Measurements from ENCODE around the gene CHRDL2. TPM values are rescaled to one million over a fixed set of nuclear protein-coding genes. Genes with fewer than 3 reads are reported as not detected.

CHRDL2 gene
- 10 to 100 TPM in 1 of 4 donors, 1 to 10 TPM in 3; 2.2 to 20.9 (median 4.0) TPM for total RNA-seq

DNA sequence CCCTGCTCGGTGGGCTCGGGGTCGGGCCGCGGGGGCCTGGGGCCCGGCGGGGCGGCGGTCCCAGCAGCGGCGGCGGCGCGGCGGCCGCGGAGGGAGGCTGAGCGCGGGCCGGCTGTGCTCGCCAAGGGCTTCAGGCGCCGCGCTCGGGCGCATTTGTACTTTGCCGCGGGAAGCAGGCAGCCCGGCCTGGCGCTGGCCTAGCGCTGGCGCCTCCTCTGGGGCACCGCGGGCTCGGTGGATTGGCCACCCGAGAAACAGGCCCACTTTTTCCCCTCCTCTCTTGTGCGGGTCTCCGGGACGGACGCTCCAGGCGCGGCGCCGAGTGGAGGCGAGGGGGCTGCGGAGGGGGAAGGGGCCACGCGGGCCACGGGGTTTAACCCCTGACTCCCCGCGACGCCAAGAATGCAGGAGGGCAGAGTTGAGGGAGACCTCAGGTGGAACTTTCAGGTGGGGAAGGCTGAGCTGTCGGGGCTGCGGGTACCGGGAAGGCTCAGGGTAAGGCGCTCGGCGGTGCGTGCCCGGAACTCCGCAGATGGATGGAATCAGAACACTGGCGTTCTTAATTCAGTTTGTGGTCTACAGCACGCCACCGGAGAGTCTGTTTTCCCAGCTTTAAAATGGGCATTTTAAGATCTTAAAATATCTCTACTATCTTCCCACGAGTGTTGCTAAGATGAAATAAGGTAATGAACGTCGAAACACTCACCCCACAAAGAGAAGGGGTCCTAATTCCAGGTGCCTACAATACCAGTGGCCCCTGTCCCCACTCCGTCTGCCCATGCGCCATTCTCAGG lies at the start of gene CHRDL2:
TSS of gene CHRDL2 (minus strand) at position 126 of the 794 bp plus-strand sequence. CDS start 538 bp downstream, outside the sequence.
- in situ Hi-C loops (cut with MboI; ENCODE audit: low pct_ligation_motif_present in 1 of 4, low pct_unique_long_range_greater_than_20kb in 1 of 4, low sequenced_read_pairs in 3 of 4) (loop anchor here in 3 of 4 donors (25.0 kb wide), 2 partner anchors 119 to 269 kb away; partner anchors contain the start of gene KCNE3 (in 3 of the 3)), intact Hi-C loops (cut with DNase I; ENCODE audit: low total_unique reads) (no loop called here)
- Histone ChIP-seq H3K36me3 (no peaks in the 10 kb centered on the region), H3K4me1 (peaks cover 3 to 7% (median 5%) of the 10 kb centered on the region in 4 donors), H3K27ac (peak within 1 kb of the TSS in 3 of 4 donors; percentile 3 to 43 (median 26)), H3K9me3 (no peaks in the 10 kb centered on the region), H3K27me3 (peaks cover 63% of the 10 kb centered on the region), H3K4me3 (peak within 1 kb of the TSS in 3 of 4 donors; percentile 8 to 37 (median 27))
- TF ChIP-seq POLR2AphosphoS5 (IDR thresholded peaks at IDR 0.05) (no peak), POLR2A (IDR thresholded peaks at IDR 0.05) (no peak), EP300 (IDR thresholded peaks at IDR 0.05; ENCODE audit: low read depth) (no peak)
- TF ChIP-seq, protein P1, sequence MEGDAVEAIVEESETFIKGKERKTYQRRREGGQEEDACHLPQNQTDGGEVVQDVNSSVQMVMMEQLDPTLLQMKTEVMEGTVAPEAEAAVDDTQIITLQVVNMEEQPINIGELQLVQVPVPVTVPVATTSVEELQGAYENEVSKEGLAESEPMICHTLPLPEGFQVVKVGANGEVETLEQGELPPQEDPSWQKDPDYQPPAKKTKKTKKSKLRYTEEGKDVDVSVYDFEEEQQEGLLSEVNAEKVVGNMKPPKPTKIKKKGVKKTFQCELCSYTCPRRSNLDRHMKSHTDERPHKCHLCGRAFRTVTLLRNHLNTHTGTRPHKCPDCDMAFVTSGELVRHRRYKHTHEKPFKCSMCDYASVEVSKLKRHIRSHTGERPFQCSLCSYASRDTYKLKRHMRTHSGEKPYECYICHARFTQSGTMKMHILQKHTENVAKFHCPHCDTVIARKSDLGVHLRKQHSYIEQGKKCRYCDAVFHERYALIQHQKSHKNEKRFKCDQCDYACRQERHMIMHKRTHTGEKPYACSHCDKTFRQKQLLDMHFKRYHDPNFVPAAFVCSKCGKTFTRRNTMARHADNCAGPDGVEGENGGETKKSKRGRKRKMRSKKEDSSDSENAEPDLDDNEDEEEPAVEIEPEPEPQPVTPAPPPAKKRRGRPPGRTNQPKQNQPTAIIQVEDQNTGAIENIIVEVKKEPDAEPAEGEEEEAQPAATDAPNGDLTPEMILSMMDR (IDR thresholded peaks at IDR 0.05), result no peak
- DNase-seq, result no peak
- 23 to 40% methylated on average over 12 to 47 of the region's 69 CpGs for WGBS, 2 donors (ENCODE audit: low coverage in 1 of 2)

GRCh38 chr11:74780248-74781005 lies 49.2 kb upstream of the CHRDL2 start:
- in situ Hi-C loops (cut with MboI; ENCODE audit: low pct_ligation_motif_present in 1 of 4, low pct_unique_long_range_greater_than_20kb in 1 of 4, low sequenced_read_pairs in 3 of 4), result no loop called here
- H3K4me1 ChIP-seq, result peaks cover 0 to 64% (median 14%) of the 10 kb centered on the region in 4 donors
- no peak overlapping the region for H3K27ac ChIP-seq
- H3K9me3 ChIP-seq, result no peaks in the 10 kb centered on the region
- no peak overlapping the region for H3K4me3 ChIP-seq
- no peaks in the 10 kb centered on the region for H3K27me3 ChIP-seq
- intact Hi-C loops (cut with DNase I; ENCODE audit: low total_unique reads), result no loop called here
- 80 to 92% methylated on average over 3 to 4 of the region's 4 CpGs for WGBS, 2 donors (ENCODE audit: low coverage in 1 of 2)
- no peak for DNase-seq
- no peaks in the 10 kb centered on the region for H3K36me3 ChIP-seq
- TF ChIP-seq, protein P1 (IDR thresholded peaks at IDR 0.05), result no peak
- TF ChIP-seq POLR2AphosphoS5 (IDR thresholded peaks at IDR 0.05) (no peak), EP300 (IDR thresholded peaks at IDR 0.05; ENCODE audit: low read depth) (no peak), POLR2A (IDR thresholded peaks at IDR 0.05) (no peak)

GRCh38 chr11:74778581-74778980 lies 47.4 kb upstream of the CHRDL2 start:
- TF ChIP-seq POLR2A (IDR thresholded peaks at IDR 0.05), result no peak
- TF ChIP-seq, protein P1 (IDR thresholded peaks at IDR 0.05), result no peak
- TF ChIP-seq EP300 (IDR thresholded peaks at IDR 0.05; ENCODE audit: low read depth), result no peak
- no peak for TF ChIP-seq POLR2AphosphoS5 (IDR thresholded peaks at IDR 0.05)

DNA sequence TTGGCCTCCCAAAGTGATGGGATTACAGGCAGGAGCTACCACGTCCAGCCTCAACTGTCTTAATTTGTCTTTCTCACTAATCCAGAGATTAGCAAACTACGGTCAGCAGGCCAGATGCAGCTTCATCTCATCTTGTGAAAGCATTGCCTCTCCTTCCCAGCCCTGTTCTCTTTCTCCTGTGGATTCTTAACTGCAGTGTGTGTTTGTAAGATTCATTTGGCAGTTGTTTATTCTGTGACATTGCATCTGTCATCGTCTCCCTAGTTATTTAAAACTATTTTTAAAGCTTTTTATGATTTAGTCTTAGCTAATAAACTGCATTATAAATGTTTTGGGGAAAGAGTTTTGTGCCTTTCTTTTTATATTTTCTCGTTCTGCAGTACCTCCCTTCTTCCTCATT lies 46.7 kb upstream of the CHRDL2 start:
- intact Hi-C loops (cut with DNase I; ENCODE audit: low total_unique reads), result no loop called here
- WGBS, 2 donors (ENCODE audit: low coverage in 1 of 2), result 50 to 58% methylated on average over 4 of the region's 4 CpGs
- no peak overlapping the region for H3K4me3 ChIP-seq
- H3K27me3 ChIP-seq, result no peaks in the 10 kb centered on the region
- H3K36me3 ChIP-seq, result no peaks in the 10 kb centered on the region
- H3K4me1 ChIP-seq, result peaks cover 0 to 50% (median 10%) of the 10 kb centered on the region in 4 donors
- DNase-seq, result no peak
- H3K9me3 ChIP-seq, result no peaks in the 10 kb centered on the region
- TF ChIP-seq POLR2AphosphoS5 (IDR thresholded peaks at IDR 0.05), result peak in 1 of 3 donors; percentile 15
- TF ChIP-seq, protein P1 (IDR thresholded peaks at IDR 0.05), result no peak
- in situ Hi-C loops (cut with MboI; ENCODE audit: low pct_ligation_motif_present in 1 of 4, low pct_unique_long_range_greater_than_20kb in 1 of 4, low sequenced_read_pairs in 3 of 4), result no loop called here
- no peak overlapping the region for H3K27ac ChIP-seq

More at GRCh38 chr11:74778581-74778980, 47.4 kb upstream of the CHRDL2 start:
- H3K9me3 ChIP-seq, result no peaks in the 10 kb centered on the region
- peaks cover 0 to 53% (median 14%) of the 10 kb centered on the region in 4 donors for H3K4me1 ChIP-seq
- H3K27me3 ChIP-seq, result no peaks in the 10 kb centered on the region
- H3K27ac ChIP-seq, result no peak overlapping the region
- H3K4me3 ChIP-seq, result no peak overlapping the region
- no peaks in the 10 kb centered on the region for H3K36me3 ChIP-seq
- DNase-seq, result no peak
- in situ Hi-C loops (cut with MboI; ENCODE audit: low pct_ligation_motif_present in 1 of 4, low pct_unique_long_range_greater_than_20kb in 1 of 4, low sequenced_read_pairs in 3 of 4), result no loop called here
- WGBS, 2 donors (ENCODE audit: low coverage in 1 of 2), result 98 to 100% methylated on average over 5 to 6 of the region's 6 CpGs
- intact Hi-C loops (cut with DNase I; ENCODE audit: low total_unique reads), result no loop called here
